Osteoblast (primary cell): ENCODE data around the gene CSNK1A1L. TPM values are rescaled to one million over a fixed set of nuclear protein-coding genes. Genes with fewer than 3 reads are reported as not detected.

ENCODE experiments used
- DNase-seq: peaks from one replicate; pipeline ENCODE4 v3.0.0; 2011; ENCODE audit warnings: low spot score, mixed read lengths; ENCODE audit not compliant: insufficient read length; ENCODE audit errors: missing footprints
- H2AFZ ChIP-seq: 2 replicates; pipeline ENCODE4 v1.6.0; 2011; ENCODE audit warnings: mild to moderate bottlenecking, low read length
- H3K27ac ChIP-seq: 2 replicates; pipeline ENCODE4 v1.5.1; 2011; ENCODE audit warnings: mild to moderate bottlenecking, low read depth, low read length, moderate library complexity
- H3K27me3 ChIP-seq: 2 replicates; pipeline ENCODE4 v1.6.0; 2012; ENCODE audit warnings: mild to moderate bottlenecking, control low read depth, inconsistent platforms, low read length, moderate library complexity; ENCODE audit not compliant: insufficient read depth
- H3K36me3 ChIP-seq: 2 replicates; pipeline ENCODE4 v1.5.1; 2011; ENCODE audit warnings: mild to moderate bottlenecking, low read length, control low read depth, moderate library complexity; ENCODE audit not compliant: insufficient read depth
- H3K4me1 ChIP-seq: 2 replicates; pipeline ENCODE4 v1.5.1; 2011; ENCODE audit warnings: mild to moderate bottlenecking, low read length, control low read depth, moderate library complexity; ENCODE audit not compliant: insufficient read depth
- H3K4me2 ChIP-seq: 2 replicates; pipeline ENCODE4 v1.6.0; 2011; ENCODE audit warnings: mild to moderate bottlenecking, low read length; ENCODE audit not compliant: insufficient read depth
- H3K4me3 ChIP-seq: fragments of 200-600 bp; sonication (generic); 3 replicates; pipeline ENCODE4 v1.5.1; 2012; ENCODE audit warnings: mild to moderate bottlenecking, low read length, inconsistent platforms; ENCODE audit not compliant: insufficient read depth
- H3K79me2 ChIP-seq: 2 replicates; pipeline ENCODE4 v1.6.0; 2012; ENCODE audit warnings: mild to moderate bottlenecking, low read length, control low read depth, inconsistent platforms; ENCODE audit not compliant: insufficient read depth
- H3K9me3 ChIP-seq: 2 replicates; pipeline ENCODE4 v1.5.1; 2011; ENCODE audit warnings: low read depth, low read length, control low read depth
- H4K20me1 ChIP-seq: 2 replicates; pipeline ENCODE4 v1.6.0; 2012; ENCODE audit warnings: mild to moderate bottlenecking, low read length, control low read depth; ENCODE audit not compliant: insufficient read depth
- total RNA-seq: library from RNA; depleted of rRNA; stranded (reverse); fragments of >200 nt; gene quantifications from 2 replicates; pipeline ENCODE4 v1.2.3, GENCODE V29; 2012
- TF ChIP-seq, protein P1 (sequence below): IDR thresholded peaks from 2 replicates; pipeline ENCODE4 v1.5.1; 2011; ENCODE audit warnings: mild to moderate bottlenecking, low read depth, low read length, moderate library complexity; ENCODE audit errors: extremely low read depth

Gene CSNK1A1L
- total RNA-seq, 1 donor = not detected

GRCh38 chr13:37143911-37144310 lies 38.4 kb upstream of the CSNK1A1L start:
- peaks cover 16% of the 10 kb centered on the region for H3K4me1 ChIP-seq
- TF ChIP-seq, protein P1, sequence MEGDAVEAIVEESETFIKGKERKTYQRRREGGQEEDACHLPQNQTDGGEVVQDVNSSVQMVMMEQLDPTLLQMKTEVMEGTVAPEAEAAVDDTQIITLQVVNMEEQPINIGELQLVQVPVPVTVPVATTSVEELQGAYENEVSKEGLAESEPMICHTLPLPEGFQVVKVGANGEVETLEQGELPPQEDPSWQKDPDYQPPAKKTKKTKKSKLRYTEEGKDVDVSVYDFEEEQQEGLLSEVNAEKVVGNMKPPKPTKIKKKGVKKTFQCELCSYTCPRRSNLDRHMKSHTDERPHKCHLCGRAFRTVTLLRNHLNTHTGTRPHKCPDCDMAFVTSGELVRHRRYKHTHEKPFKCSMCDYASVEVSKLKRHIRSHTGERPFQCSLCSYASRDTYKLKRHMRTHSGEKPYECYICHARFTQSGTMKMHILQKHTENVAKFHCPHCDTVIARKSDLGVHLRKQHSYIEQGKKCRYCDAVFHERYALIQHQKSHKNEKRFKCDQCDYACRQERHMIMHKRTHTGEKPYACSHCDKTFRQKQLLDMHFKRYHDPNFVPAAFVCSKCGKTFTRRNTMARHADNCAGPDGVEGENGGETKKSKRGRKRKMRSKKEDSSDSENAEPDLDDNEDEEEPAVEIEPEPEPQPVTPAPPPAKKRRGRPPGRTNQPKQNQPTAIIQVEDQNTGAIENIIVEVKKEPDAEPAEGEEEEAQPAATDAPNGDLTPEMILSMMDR = no peak
- H3K4me3 ChIP-seq = no peak overlapping the region
- peak overlapping the region; percentile 21 for H2AFZ ChIP-seq
- H3K27me3 ChIP-seq = no peaks in the 10 kb centered on the region
- H3K27ac ChIP-seq = peak overlapping the region; percentile 52
- H3K9me3 ChIP-seq = no peaks in the 10 kb centered on the region
- no peaks in the 10 kb centered on the region for H4K20me1 ChIP-seq
- H3K79me2 ChIP-seq = no peaks in the 10 kb centered on the region
- DNase-seq = no peak
- H3K4me2 ChIP-seq = no peak overlapping the region
- no peaks in the 10 kb centered on the region for H3K36me3 ChIP-seq

GRCh38 chr13:37142877-37143276 lies 37.4 kb upstream of the CSNK1A1L start:
- no peaks in the 10 kb centered on the region for H3K36me3 ChIP-seq
- DNase-seq = no peak
- TF ChIP-seq, protein P1 = no peak

DNA sequence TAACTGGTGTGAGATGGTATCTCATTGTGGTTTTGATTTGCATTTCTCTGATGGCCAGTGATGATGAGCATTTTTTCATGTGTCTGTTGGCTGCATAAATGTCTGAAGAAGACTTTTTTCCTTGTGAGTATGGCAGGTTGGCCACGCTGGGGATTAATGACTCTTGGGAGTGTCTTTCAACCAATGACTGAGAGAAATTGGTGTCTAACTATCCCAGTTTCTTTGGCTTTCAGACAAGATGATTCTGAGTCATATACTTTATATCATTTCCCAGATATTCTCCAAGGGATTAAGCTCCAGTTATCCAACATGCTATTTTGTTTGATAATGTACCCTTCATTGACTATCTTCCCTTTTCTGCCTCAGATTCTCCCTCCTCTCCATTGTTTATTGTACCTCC lies 35.5 kb upstream of the CSNK1A1L start:
- Histone ChIP-seq H3K4me3 (no peak overlapping the region), H4K20me1 (no peaks in the 10 kb centered on the region), H3K36me3 (no peaks in the 10 kb centered on the region), H3K79me2 (no peaks in the 10 kb centered on the region), H3K27me3 (no peaks in the 10 kb centered on the region), H3K9me3 (no peaks in the 10 kb centered on the region), H3K27ac (no peak overlapping the region), H3K4me2 (no peak overlapping the region), H2AFZ (no peak overlapping the region), H3K4me1 (peaks cover 22% of the 10 kb centered on the region)
- no peak for DNase-seq
- TF ChIP-seq, protein P1 = no peak

More at GRCh38 chr13:37142877-37143276, 37.4 kb upstream of the CSNK1A1L start:
- Histone ChIP-seq H4K20me1 (no peaks in the 10 kb centered on the region), H3K4me3 (no peak overlapping the region), H3K27ac (no peak overlapping the region), H3K79me2 (no peaks in the 10 kb centered on the region), H2AFZ (no peak overlapping the region), H3K9me3 (no peaks in the 10 kb centered on the region), H3K4me2 (no peak overlapping the region), H3K27me3 (no peaks in the 10 kb centered on the region), H3K4me1 (peaks cover 19% of the 10 kb centered on the region)

- peak overlapping the region; percentile 6 for H3K27ac ChIP-seq
- no peak overlapping the region for H3K4me3 ChIP-seq
- H3K27me3 ChIP-seq = no peaks in the 10 kb centered on the region
- H3K4me2 ChIP-seq = no peak overlapping the region
- H3K4me1 ChIP-seq = peaks cover 28% of the 10 kb centered on the region
- TF ChIP-seq, protein P1 = no peak
- DNase-seq = no peak
- H2AFZ ChIP-seq = no peak overlapping the region
- no peaks in the 10 kb centered on the region for H3K79me2 ChIP-seq
- H4K20me1 ChIP-seq = no peaks in the 10 kb centered on the region
- no peaks in the 10 kb centered on the region for H3K9me3 ChIP-seq
- no peaks in the 10 kb centered on the region for H3K36me3 ChIP-seq
These were observed 33.9 kb upstream of the CSNK1A1L start for GRCh38 chr13:37139356-37139755.
